AG04449 (cell line): Measurements from ENCODE around the gene KCNJ3.

Experiments
- CTCF ChIA-PET: fragments of 350-600 bp; formaldehyde crosslinking; extraction: SDS; loops from one replicate; lab custom pipeline; 2021; ENCODE audit warnings: antibody characterized with exemption; lab: Yijun Ruan, JAX
- POLR2A ChIA-PET: fragments of 400-600, 350-600 bp; formaldehyde crosslinking; extraction: SDS; loops from one replicate; lab custom pipeline; 2020; ENCODE audit warnings: antibody characterized with exemption, inconsistent platforms; lab: Yijun Ruan, JAX
- DNase-seq: peaks from one replicate; pipeline ENCODE4 v3.0.0-alpha.2; 2010; ENCODE audit warnings: low read depth, low spot score
- H3K4me3 ChIP-seq: 2 replicates; pipeline ENCODE4 v1.5.1; 2011; ENCODE audit warnings: low read depth, mild to moderate bottlenecking, control low read depth, low read length
- TF ChIP-seq, protein P1 (sequence below): IDR thresholded peaks from one replicate; pipeline ENCODE4 v1.5.1; 2011; ENCODE audit warnings: mild to moderate bottlenecking, moderate library complexity, low read length, control low read depth, inconsistent platforms; ENCODE audit not compliant: insufficient read depth; ENCODE audit errors: missing control alignments

Gene KCNJ3

DNA sequence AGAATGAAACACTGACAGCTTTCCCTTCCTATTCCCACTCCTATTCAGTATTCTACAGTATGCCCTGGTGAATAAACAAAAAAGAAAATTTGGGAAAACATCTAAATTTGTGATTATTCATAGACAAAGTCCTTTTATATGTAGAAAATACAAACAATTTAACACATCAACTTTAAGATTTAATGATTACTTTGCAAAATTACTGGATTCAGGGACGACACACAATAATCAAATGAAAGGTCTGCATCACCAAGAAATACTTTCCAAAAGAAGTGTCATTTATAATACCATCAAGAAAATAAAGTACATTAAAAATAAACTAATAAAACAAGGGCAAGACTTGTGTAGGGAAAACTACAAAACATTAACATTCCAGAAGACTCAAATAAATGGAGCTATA, 199.8 kb downstream of the KCNJ3 start:
- H3K4me3 ChIP-seq: no peak overlapping the region
- no peak for DNase-seq
- ChIA-PET POLR2A (no interaction called here), CTCF (no interaction called here)
- TF ChIP-seq, protein P1, sequence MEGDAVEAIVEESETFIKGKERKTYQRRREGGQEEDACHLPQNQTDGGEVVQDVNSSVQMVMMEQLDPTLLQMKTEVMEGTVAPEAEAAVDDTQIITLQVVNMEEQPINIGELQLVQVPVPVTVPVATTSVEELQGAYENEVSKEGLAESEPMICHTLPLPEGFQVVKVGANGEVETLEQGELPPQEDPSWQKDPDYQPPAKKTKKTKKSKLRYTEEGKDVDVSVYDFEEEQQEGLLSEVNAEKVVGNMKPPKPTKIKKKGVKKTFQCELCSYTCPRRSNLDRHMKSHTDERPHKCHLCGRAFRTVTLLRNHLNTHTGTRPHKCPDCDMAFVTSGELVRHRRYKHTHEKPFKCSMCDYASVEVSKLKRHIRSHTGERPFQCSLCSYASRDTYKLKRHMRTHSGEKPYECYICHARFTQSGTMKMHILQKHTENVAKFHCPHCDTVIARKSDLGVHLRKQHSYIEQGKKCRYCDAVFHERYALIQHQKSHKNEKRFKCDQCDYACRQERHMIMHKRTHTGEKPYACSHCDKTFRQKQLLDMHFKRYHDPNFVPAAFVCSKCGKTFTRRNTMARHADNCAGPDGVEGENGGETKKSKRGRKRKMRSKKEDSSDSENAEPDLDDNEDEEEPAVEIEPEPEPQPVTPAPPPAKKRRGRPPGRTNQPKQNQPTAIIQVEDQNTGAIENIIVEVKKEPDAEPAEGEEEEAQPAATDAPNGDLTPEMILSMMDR: no peak

DNA sequence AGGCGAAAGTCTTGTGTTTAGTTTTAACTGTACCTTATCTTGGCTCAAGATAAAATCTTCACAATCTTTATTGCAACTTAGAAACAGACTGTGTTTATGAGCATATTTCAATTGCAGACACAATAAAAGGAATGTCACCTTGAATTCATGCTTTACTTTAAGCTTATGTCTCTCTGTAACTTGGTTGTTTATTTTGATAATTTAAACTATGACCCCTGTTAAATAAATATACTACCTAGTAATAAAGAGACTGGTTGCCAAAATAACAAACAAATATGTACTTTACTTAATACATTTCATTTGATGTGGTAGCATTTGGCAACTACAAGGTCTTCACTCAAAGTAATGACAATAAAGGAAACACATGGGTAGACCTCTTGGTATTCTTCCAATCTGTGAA, 202.6 kb downstream of the KCNJ3 start:
- TF ChIP-seq, protein P1: no peak
- CTCF ChIA-PET: no interaction called here
- H3K4me3 ChIP-seq: no peak overlapping the region
- POLR2A ChIA-PET: no interaction called here
- DNase-seq: no peak
